Transverse colon (tissue), 4 donors: ENCODE data around the gene PIGW. TPM values are rescaled to one million over a fixed set of nuclear protein-coding genes. Genes with fewer than 3 reads are reported as not detected.

Source experiments
- DNase-seq: peaks from one replicate; pipeline ENCODE4 v3.0.0-alpha.2; 2019
- H3K27ac ChIP-seq, 4 donors: fragments of 200-600 bp; sonication (generic); 2 replicates each; pipeline ENCODE4 v1.5.1; 2016 to 2018; ENCODE audit warnings: inconsistent platforms in 4 of 4
- H3K27me3 ChIP-seq: fragments of 200-600 bp; sonication (generic); 2 replicates; pipeline ENCODE4 v1.5.1; 2017; ENCODE audit warnings: inconsistent platforms
- H3K36me3 ChIP-seq, 4 donors: fragments of 200-600 bp; sonication (generic); 2 replicates each; pipeline ENCODE4 v1.5.1; 2017 to 2019; ENCODE audit warnings: inconsistent platforms in 4 of 4
- H3K4me1 ChIP-seq, 4 donors: fragments of 200-600 bp; sonication (generic); 2 replicates each; pipeline ENCODE4 v1.5.1; 2017 to 2020; ENCODE audit warnings: inconsistent platforms in 4 of 4
- H3K4me3 ChIP-seq, 4 donors: fragments of 200-600 bp; sonication (generic); 1 replicate in 1 of 4; 2 replicates in 3 of 4; pipeline versions ENCODE4 v1.5.1 to v1.6.1; 2017 to 2019; ENCODE audit warnings: inconsistent platforms in 4 of 4
- H3K9me3 ChIP-seq, 2 donors: fragments of 200-600 bp; sonication (generic); 2 replicates each; pipeline ENCODE4 v1.5.1; 2017 to 2019; ENCODE audit warnings: inconsistent platforms in 2 of 2
- CTCF ChIP-seq, 5 experiments: fragments of 200-600 bp in 3 of 5; fragments of 450-650 bp in 2 of 5; sonication (generic) in 3 of 5; IDR thresholded peaks; 1 replicate in 2 of 5; 2 replicates in 3 of 5; pipeline ENCODE4 v1.5.1; 2016 to 2017; ENCODE audit warnings: antibody characterized with exemption in 5 of 5, inconsistent platforms in 3 of 5, mild to moderate bottlenecking in 2 of 5, moderate library complexity in 1 of 5
- EP300 ChIP-seq: sonication (generic); formaldehyde crosslinking; IDR thresholded peaks from one replicate; pipeline ENCODE4 v1.6.1; 2017; ENCODE audit warnings: antibody characterized with exemption, low read depth
- POLR2A ChIP-seq: fragments of 450-650 bp; IDR thresholded peaks from one replicate; pipeline ENCODE4 v1.6.1; 2016; ENCODE audit warnings: antibody characterized with exemption, mild to moderate bottlenecking, moderate library complexity
- POLR2AphosphoS5 ChIP-seq, 3 donors: sonication (generic); formaldehyde crosslinking; IDR thresholded peaks; one replicate each; pipeline ENCODE4 v1.6.1; 2016; ENCODE audit warnings: antibody characterized with exemption in 3 of 3
- WGBS, 2 donors: methylation state at CpG; one replicate each; pipeline ENCODE4 v1.1.5; 2018; ENCODE audit warnings: low coverage in 1 of 2; 5-methylcytosine and 5-hydroxymethylcytosine counted together
- in situ Hi-C, 4 donors: fragments of 200-750 bp; cut with MboI; loops; one replicate each; pipeline versions ENCODE4 v1.15.0 to v1.15.1; 2017; ENCODE audit warnings: low sequenced_read_pairs in 3 of 4, low pct_ligation_motif_present in 1 of 4, low pct_unique_long_range_greater_than_20kb in 1 of 4
- intact Hi-C: fragments of 100-400 bp; cut with DNase I; formaldehyde crosslinking; loops from one replicate; pipeline ENCODE4 v1.15.1; 2023; ENCODE audit warnings: low total_unique reads
- total RNA-seq, 4 donors: library from RNA; depleted of rRNA; stranded (reverse); fragments of >200 nt; gene quantifications; one replicate each; pipeline ENCODE4 v1.1.0, GENCODE V29; 2016

Gene PIGW
- total RNA-seq, 4 donors from 2014 or later = 2.6 to 4.6 (median 4.4) TPM; not detected in 1

GRCh38 chr17:36524428-36524876, 10.3 kb upstream of the PIGW start:
- Histone ChIP-seq H3K36me3 (peaks cover 0 to 32% (median 14%) of the 10 kb centered on the region in 4 donors), H3K27ac (no peak overlapping the region), H3K9me3 (no peaks in the 10 kb centered on the region), H3K27me3 (no peaks in the 10 kb centered on the region), H3K4me1 (no peaks in the 10 kb centered on the region), H3K4me3 (no peak overlapping the region)
- in situ Hi-C loops (no loop called here), intact Hi-C loops (no loop called here)
- no peak for DNase-seq
- WGBS, 2 donors = 83 to 87% methylated on average over 1 to 4 of the region's 4 CpGs
- TF ChIP-seq POLR2A (no peak), EP300 (no peak), CTCF (IDR thresholded peaks at IDR 0.05) (no peak), POLR2AphosphoS5 (IDR thresholded peaks at IDR 0.05) (no peak)

- TF ChIP-seq CTCF (IDR thresholded peaks at IDR 0.05) = no peak
- no peak for TF ChIP-seq EP300
- TF ChIP-seq POLR2AphosphoS5 (IDR thresholded peaks at IDR 0.05) = no peak
- TF ChIP-seq POLR2A = no peak
- Histone ChIP-seq H3K9me3 (no peaks in the 10 kb centered on the region), H3K27ac (no peak overlapping the region), H3K36me3 (peaks cover 0 to 32% (median 14%) of the 10 kb centered on the region in 4 donors), H3K27me3 (no peaks in the 10 kb centered on the region), H3K4me1 (no peaks in the 10 kb centered on the region), H3K4me3 (no peak overlapping the region)
- no peak for DNase-seq
- intact Hi-C loops = no loop called here
- in situ Hi-C loops = no loop called here
- WGBS, 2 donors = 95% methylated on average over 2 of the region's 2 CpGs; no CpG with 5 or more reads in 1 of the 2 donors
Observed at GRCh38 chr17:36525113-36525512, 9.7 kb upstream of the PIGW start.

GRCh38 chr17:36525888-36526287, 8.9 kb upstream of the PIGW start:
- Histone ChIP-seq H3K27me3 (no peaks in the 10 kb centered on the region), H3K4me3 (no peak overlapping the region), H3K9me3 (no peaks in the 10 kb centered on the region), H3K27ac (no peak overlapping the region), H3K4me1 (no peaks in the 10 kb centered on the region), H3K36me3 (peaks cover 0 to 32% (median 10%) of the 10 kb centered on the region in 4 donors)
- in situ Hi-C loops = no loop called here
- TF ChIP-seq CTCF (IDR thresholded peaks at IDR 0.05) (no peak), POLR2AphosphoS5 (IDR thresholded peaks at IDR 0.05) (no peak), POLR2A (no peak), EP300 (no peak)
- intact Hi-C loops = no loop called here
- 96 to 100% methylated on average over 1 to 6 of the region's 6 CpGs for WGBS, 2 donors
- no peak for DNase-seq

- Histone ChIP-seq H3K36me3 (peaks cover 0 to 32% (median 9%) of the 10 kb centered on the region in 4 donors), H3K27ac (no peak overlapping the region), H3K4me3 (no peak overlapping the region), H3K4me1 (no peaks in the 10 kb centered on the region), H3K27me3 (no peaks in the 10 kb centered on the region), H3K9me3 (no peaks in the 10 kb centered on the region)
- no peak for TF ChIP-seq POLR2AphosphoS5 (IDR thresholded peaks at IDR 0.05)
- TF ChIP-seq POLR2A = no peak
- no peak for TF ChIP-seq EP300
- no peak for TF ChIP-seq CTCF (IDR thresholded peaks at IDR 0.05)
- 99 to 100% methylated on average over 1 to 7 of the region's 7 CpGs for WGBS, 2 donors
- intact Hi-C loops (no loop called here), in situ Hi-C loops (no loop called here)
- no peak for DNase-seq
Observed at GRCh38 chr17:36527621-36528250, 7.1 kb upstream of the PIGW start.
